HCT116 (cell line): ENCODE data around the gene SLC25A29. TPM values are rescaled to one million over a fixed set of nuclear protein-coding genes. Genes with fewer than 3 reads are reported as not detected.

ENCODE experiments used
- ATAC-seq: fragments of 200-7000 bp; cut with Tn5 transposase; 2 replicates; pipeline ENCODE4 v1.9.1; 2020; ENCODE audit warnings: mild to moderate bottlenecking, moderate library complexity
- BruUV-seq: library from RNA; stranded (reverse); fragments of 400-500 nt; replicated peaks from 2 replicates; lab custom pipeline; 2021; lab: Mats Ljungman, UMichigan
- CTCF ChIA-PET: fragments of 300-600 bp; sonication (Branson Sonifier 250); formaldehyde crosslinking; loops from one replicate; lab custom pipeline; 2021; ENCODE audit warnings: antibody characterized with exemption; lab: Charles Lee
- POLR2A ChIA-PET: fragments of 300-600, 350-600 bp; sonication (Branson Sonifier 250); formaldehyde crosslinking; loops from one replicate; lab custom pipeline; 2021; ENCODE audit warnings: antibody characterized with exemption; lab: Charles Lee
- RAD21 ChIA-PET, 2 experiments: fragments of 300-600 bp; sonication (Branson Sonifier 250); formaldehyde crosslinking; loops; one replicate each; lab custom pipeline; 2023; ENCODE audit warnings: low total read pairs in 2 of 2; ENCODE audit not compliant: uncharacterized antibody in 2 of 2, unreplicated experiment in 2 of 2, low non-redundant PET in 1 of 2; lab: Charles Lee
- DNase-seq: peaks from one replicate; pipeline ENCODE4 v3.0.0-alpha.2; 2010; ENCODE audit warnings: low read depth, low spot score
- H2AFZ ChIP-seq: fragments of 200-600 bp; shearing (Covaris generic), sonication (generic); 2 replicates; pipeline ENCODE4 v1.6.1; 2017; ENCODE audit warnings: low read depth, mixed run types, mixed read lengths, antibody characterized with exemption, low read length; ENCODE audit not compliant: poor library complexity, severe bottlenecking
- H3K27ac ChIP-seq: 2 replicates; pipeline ENCODE4 v1.5.1; 2012; ENCODE audit warnings: low read depth, low read length
- H3K27me3 ChIP-seq: fragments of 200-600 bp; sonication (generic); 2 replicates; pipeline ENCODE4 v1.6.1; 2016; ENCODE audit warnings: mixed run types, low read length, mixed read lengths; ENCODE audit not compliant: insufficient read depth
- H3K36me3 ChIP-seq, 2 experiments: fragments of 200-500 bp in 1 of 2; fragments of 200-600 bp in 1 of 2; sonication (Bioruptor generic) in 1 of 2; sonication (generic) in 1 of 2; 2 replicates each; pipeline versions ENCODE4 v1.5.1 to v1.6.1; 2014 to 2016; ENCODE audit warnings: low read length in 2 of 2, inconsistent platforms in 1 of 2, mixed read lengths in 1 of 2, mixed run types in 1 of 2; ENCODE audit not compliant: insufficient read depth in 2 of 2, control insufficient read depth in 1 of 2
- H3K4me1 ChIP-seq, 2 experiments: fragments of 200-600 bp in 1 of 2; sonication (generic) in 1 of 2; 2 replicates each; pipeline versions ENCODE4 v1.5.1 to v1.6.1; 2012 to 2017; ENCODE audit warnings: low read length in 2 of 2, inconsistent platforms in 1 of 2, mild to moderate bottlenecking in 1 of 2, mixed read lengths in 1 of 2, mixed run types in 1 of 2, moderate library complexity in 1 of 2; ENCODE audit not compliant: insufficient read depth in 2 of 2, control insufficient read depth in 1 of 2
- H3K4me2 ChIP-seq: fragments of 200-600 bp; sonication (generic); 2 replicates; pipeline ENCODE4 v1.6.1; 2017; ENCODE audit warnings: mixed run types, low read length, mixed read lengths
- H3K4me3 ChIP-seq, 2 experiments: fragments of 200-600 bp in 1 of 2; sonication (generic) in 1 of 2; replicated peaks in 1 of 2; 2 replicates each; pipeline ENCODE4 v1.5.1; 2011 to 2016; ENCODE audit warnings: low read length in 2 of 2, control low read depth in 1 of 2, low read depth in 1 of 2, mild to moderate bottlenecking in 1 of 2, mixed read lengths in 1 of 2, mixed run types in 1 of 2
- H3K79me2 ChIP-seq: fragments of 200-600 bp; sonication (generic); 2 replicates; pipeline ENCODE4 v1.6.1; 2017; ENCODE audit warnings: mild to moderate bottlenecking, mixed run types, low read length, moderate library complexity, mixed read lengths; ENCODE audit not compliant: insufficient read depth
- H3K9ac ChIP-seq: fragments of 200-600 bp; sonication (generic); 2 replicates; pipeline ENCODE4 v1.6.1; 2016; ENCODE audit warnings: low read length, mixed read lengths
- H3K9me2 ChIP-seq: fragments of 200-600 bp; sonication (generic), shearing (Covaris generic); 2 replicates; pipeline ENCODE4 v1.6.1; 2017; ENCODE audit warnings: mixed run types, mild to moderate bottlenecking, moderate library complexity; ENCODE audit not compliant: insufficient read depth
- H3K9me3 ChIP-seq, 2 experiments: fragments of 200-500 bp in 1 of 2; fragments of 200-600 bp in 1 of 2; sonication (Bioruptor generic) in 1 of 2; sonication (generic) in 1 of 2; 2 replicates each; pipeline ENCODE4 v1.6.1; 2014 to 2017; ENCODE audit warnings: low read length in 2 of 2, mixed read lengths in 2 of 2, inconsistent platforms in 1 of 2, low read depth in 1 of 2, mild to moderate bottlenecking in 1 of 2, mixed run types in 1 of 2, moderate library complexity in 1 of 2; ENCODE audit not compliant: control insufficient read depth in 1 of 2, insufficient read depth in 1 of 2
- H4K20me1 ChIP-seq: fragments of 200-600 bp; sonication (generic), shearing (Covaris generic); 2 replicates; pipeline ENCODE4 v1.6.1; 2017; ENCODE audit warnings: mixed run types, mild to moderate bottlenecking, moderate library complexity; ENCODE audit not compliant: insufficient read depth
- CBX3 ChIP-seq: IDR thresholded peaks from 2 replicates; pipeline ENCODE4 v1.6.1; 2012; ENCODE audit warnings: low read depth
- EGR1 ChIP-seq: IDR thresholded peaks from 2 replicates; pipeline ENCODE4 v1.6.1; 2012; ENCODE audit warnings: low read depth
- ELF1 ChIP-seq: IDR thresholded peaks from 2 replicates; pipeline ENCODE4 v1.6.1; 2012; ENCODE audit warnings: low read depth, borderline replicate concordance
- EZH2phosphoT487 ChIP-seq: fragments of 200-600 bp; IDR thresholded peaks from 2 replicates; pipeline ENCODE4 v1.6.1; 2018; ENCODE audit warnings: antibody characterized with exemption, borderline replicate concordance
- JUND ChIP-seq: IDR thresholded peaks from 2 replicates; pipeline ENCODE4 v1.6.1; 2012
- POLR2A ChIP-seq: IDR thresholded peaks from 2 replicates; pipeline ENCODE4 v1.7.0; 2011; ENCODE audit warnings: borderline replicate concordance; ENCODE audit not compliant: insufficient read depth, insufficient read length; ENCODE audit errors: extremely low read depth
- POLR2AphosphoS5 ChIP-seq: IDR thresholded peaks from 2 replicates; pipeline ENCODE4 v1.6.1; 2011; ENCODE audit warnings: mild to moderate bottlenecking, low read depth, low read length, moderate library complexity
- SIN3A ChIP-seq: IDR thresholded peaks from 2 replicates; pipeline ENCODE4 v1.6.1; 2012; ENCODE audit warnings: low read depth
- ZFX ChIP-seq: fragments of 450-650 bp; IDR thresholded peaks from 2 replicates; pipeline ENCODE4 v1.6.1; 2017
- intact Hi-C: fragments of 100-400 bp; cut with micrococcal nuclease; formaldehyde crosslinking; loops from 2 replicates; pipeline ENCODE4 v1.10.0; 2022
- total RNA-seq: library from RNA; stranded (reverse); gene quantifications from one replicate; pipeline ENCODE4 v1.2.1, GENCODE V29; 2021; ENCODE audit not compliant: unreplicated experiment
- TF ChIP-seq, protein P1 (sequence below): IDR thresholded peaks from 2 replicates; pipeline ENCODE4 v1.6.1; 2011; ENCODE audit warnings: mild to moderate bottlenecking, low read length, moderate library complexity; ENCODE audit not compliant: insufficient replicate concordance; ENCODE audit errors: extremely low read depth
- TF ChIP-seq, protein P2 (sequence below): IDR thresholded peaks from 2 replicates; pipeline ENCODE4 v1.6.1; 2012
- TF ChIP-seq, protein P3 (sequence below), 3 experiments: fragments of 200-600 bp in 1 of 3; sonication (generic) in 1 of 3; IDR thresholded peaks in 2 of 3; conservative IDR thresholded peaks in 1 of 3; 2 replicates each; pipeline ENCODE4 v1.5.1; 2012 to 2017; ENCODE audit warnings: low read depth in 2 of 3, low read length in 2 of 3, antibody characterized with exemption in 1 of 3, borderline replicate concordance in 1 of 3, control low read depth in 1 of 3, mild to moderate bottlenecking in 1 of 3, mixed read lengths in 1 of 3, mixed run types in 1 of 3, moderate library complexity in 1 of 3; ENCODE audit not compliant: insufficient read depth in 1 of 3
- TF ChIP-seq, protein P4 (sequence below): IDR thresholded peaks from 2 replicates; pipeline ENCODE4 v1.6.1; 2012

Gene SLC25A29
- total RNA-seq, 1 experiment from 2014 or later, result 38.7 TPM

DNA sequence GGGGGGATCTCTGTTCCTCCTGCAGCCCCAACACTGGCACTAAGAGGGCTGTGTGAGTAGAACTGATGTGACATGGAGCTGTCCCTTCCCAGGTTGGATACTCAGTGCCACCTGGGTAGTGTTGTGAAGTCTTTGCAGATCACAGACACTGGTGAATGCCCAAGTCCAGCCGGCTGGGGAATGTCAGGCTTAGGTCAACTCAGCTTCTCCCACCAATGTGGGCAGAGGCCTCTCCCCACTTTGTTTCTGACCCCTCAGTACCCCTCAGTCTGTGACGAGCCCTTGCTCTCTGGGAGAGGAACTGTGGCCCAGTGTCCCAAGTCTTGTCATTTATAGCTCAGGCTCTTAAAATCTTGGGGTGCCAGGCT lies 11.3 kb downstream of the SLC25A29 start:
- no peaks in the 10 kb centered on the region for H3K27me3 ChIP-seq
- H3K4me1 ChIP-seq, result no peaks in the 10 kb centered on the region
- no peak for DNase-seq
- POLR2A ChIA-PET, result no interaction called here
- RAD21 ChIA-PET, result no interaction called here
- H3K36me3 ChIP-seq, result peaks cover 0 to 3% of the 10 kb centered on the region in 2 experiments; a peak in 1 of 4 replicates
- no peaks in the 10 kb centered on the region for H3K79me2 ChIP-seq
- CTCF ChIA-PET, result interaction anchor here (3.8 kb wide), 1 partner anchor 10 kb away, joined by 19 read pairs; no protein-coding TSS in a partner anchor
- H3K9me3 ChIP-seq, result no peaks in the 10 kb centered on the region
- no peaks in the 10 kb centered on the region for H4K20me1 ChIP-seq
- intact Hi-C loops, result no loop called here
- no peak for ATAC-seq
- no peak overlapping the region for H3K4me3 ChIP-seq
- no peak overlapping the region for H3K4me2 ChIP-seq
- no peak overlapping the region for H2AFZ ChIP-seq
- H3K9ac ChIP-seq, result no peak overlapping the region
- no peaks in the 10 kb centered on the region for H3K9me2 ChIP-seq
- BruUV-seq, result no TSS peak
- TF ChIP-seq, protein P1, sequence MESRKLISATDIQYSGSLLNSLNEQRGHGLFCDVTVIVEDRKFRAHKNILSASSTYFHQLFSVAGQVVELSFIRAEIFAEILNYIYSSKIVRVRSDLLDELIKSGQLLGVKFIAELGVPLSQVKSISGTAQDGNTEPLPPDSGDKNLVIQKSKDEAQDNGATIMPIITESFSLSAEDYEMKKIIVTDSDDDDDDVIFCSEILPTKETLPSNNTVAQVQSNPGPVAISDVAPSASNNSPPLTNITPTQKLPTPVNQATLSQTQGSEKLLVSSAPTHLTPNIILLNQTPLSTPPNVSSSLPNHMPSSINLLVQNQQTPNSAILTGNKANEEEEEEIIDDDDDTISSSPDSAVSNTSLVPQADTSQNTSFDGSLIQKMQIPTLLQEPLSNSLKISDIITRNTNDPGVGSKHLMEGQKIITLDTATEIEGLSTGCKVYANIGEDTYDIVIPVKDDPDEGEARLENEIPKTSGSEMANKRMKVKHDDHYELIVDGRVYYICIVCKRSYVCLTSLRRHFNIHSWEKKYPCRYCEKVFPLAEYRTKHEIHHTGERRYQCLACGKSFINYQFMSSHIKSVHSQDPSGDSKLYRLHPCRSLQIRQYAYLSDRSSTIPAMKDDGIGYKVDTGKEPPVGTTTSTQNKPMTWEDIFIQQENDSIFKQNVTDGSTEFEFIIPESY, result no peak
- TF ChIP-seq ELF1 (no peak), JUND (no peak), EZH2phosphoT487 (no peak), SIN3A (no peak), ZFX (no peak), POLR2AphosphoS5 (no peak), EGR1 (no peak), CBX3 (no peak), POLR2A (no peak)
- TF ChIP-seq, protein P2, sequence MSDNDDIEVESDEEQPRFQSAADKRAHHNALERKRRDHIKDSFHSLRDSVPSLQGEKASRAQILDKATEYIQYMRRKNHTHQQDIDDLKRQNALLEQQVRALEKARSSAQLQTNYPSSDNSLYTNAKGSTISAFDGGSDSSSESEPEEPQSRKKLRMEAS, result no peak
- TF ChIP-seq, protein P3, sequence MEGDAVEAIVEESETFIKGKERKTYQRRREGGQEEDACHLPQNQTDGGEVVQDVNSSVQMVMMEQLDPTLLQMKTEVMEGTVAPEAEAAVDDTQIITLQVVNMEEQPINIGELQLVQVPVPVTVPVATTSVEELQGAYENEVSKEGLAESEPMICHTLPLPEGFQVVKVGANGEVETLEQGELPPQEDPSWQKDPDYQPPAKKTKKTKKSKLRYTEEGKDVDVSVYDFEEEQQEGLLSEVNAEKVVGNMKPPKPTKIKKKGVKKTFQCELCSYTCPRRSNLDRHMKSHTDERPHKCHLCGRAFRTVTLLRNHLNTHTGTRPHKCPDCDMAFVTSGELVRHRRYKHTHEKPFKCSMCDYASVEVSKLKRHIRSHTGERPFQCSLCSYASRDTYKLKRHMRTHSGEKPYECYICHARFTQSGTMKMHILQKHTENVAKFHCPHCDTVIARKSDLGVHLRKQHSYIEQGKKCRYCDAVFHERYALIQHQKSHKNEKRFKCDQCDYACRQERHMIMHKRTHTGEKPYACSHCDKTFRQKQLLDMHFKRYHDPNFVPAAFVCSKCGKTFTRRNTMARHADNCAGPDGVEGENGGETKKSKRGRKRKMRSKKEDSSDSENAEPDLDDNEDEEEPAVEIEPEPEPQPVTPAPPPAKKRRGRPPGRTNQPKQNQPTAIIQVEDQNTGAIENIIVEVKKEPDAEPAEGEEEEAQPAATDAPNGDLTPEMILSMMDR (IDR thresholded peaks at IDR 0.05 in 2 of 3, conservative IDR thresholded peaks at IDR 0.05 in 1 of 3; ENCODE audit: borderline replicate concordance in 1 of 3, insufficient read depth in 1 of 3, low read depth in 2 of 3, low read length in 2 of 3), result no peak
- TF ChIP-seq, protein P4, sequence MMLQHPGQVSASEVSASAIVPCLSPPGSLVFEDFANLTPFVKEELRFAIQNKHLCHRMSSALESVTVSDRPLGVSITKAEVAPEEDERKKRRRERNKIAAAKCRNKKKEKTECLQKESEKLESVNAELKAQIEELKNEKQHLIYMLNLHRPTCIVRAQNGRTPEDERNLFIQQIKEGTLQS, result no peak
- no peak overlapping the region for H3K27ac ChIP-seq
